Pons (tissue), 1 donor: ENCODE data around the gene ZBTB12.

Experiments
- DNase-seq: peaks from one replicate; pipeline ENCODE4 v3.0.0-alpha.2; 2016; ENCODE audit warnings: low spot score

The ZBTB12 gene

DNA sequence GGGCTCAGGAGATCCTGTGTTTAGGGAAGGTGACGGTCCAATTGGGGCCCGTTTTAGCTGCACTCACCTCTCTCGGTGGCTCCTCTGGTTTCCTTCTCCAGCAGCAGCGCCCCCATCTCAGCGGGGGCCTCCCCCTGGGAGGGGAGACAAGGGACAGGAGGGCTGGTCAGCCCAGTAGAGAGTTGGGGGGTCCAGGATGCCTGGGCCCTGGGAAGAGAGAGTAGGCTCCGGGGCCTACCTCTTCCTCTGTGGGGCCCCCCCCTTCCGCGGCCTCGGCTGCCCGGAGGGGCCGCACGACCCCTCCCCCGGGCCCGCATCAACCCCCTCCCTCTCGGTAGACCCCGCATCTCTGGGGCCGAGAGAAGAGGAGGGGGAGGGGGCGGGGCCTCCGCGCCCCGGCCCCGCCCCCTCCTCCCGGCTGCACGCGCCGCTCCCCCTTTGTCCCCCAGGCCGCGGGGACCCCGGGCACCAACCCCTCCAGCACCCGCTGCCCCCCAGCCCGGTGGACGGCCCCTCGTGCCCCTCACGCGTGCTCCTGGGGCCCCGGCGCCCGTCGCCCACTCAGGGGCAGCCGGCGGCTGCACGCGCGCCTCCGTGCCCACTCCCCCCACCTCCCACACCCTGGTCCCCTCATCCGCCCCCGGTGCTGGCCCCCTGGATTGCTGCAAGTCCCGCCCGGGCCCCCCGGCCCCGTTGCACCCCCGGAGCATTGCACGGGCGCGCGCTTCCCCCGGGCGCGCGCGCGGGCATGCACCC, 4.9 kb downstream of the ZBTB12 start:
- DNase-seq: no peak

DNA sequence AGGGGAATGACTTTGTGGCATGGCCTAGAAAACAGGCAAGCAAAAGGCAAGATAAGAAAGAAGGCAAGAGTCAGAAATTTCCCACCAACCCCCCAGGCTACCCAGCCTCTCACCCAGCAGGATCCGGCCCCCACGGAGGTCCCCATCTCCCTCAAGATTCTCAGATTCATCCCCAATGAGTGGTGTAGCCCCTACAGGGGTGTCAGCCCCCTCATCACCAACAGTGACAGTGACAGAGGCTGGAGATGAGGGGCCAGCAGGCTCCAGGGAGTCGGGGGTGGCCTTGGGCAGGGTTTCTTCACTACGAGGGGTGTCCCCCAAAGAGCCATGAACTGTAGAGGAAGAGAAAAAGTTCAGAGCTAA, 5.4 kb downstream of the ZBTB12 start:
- DNase-seq: no peak

DNA sequence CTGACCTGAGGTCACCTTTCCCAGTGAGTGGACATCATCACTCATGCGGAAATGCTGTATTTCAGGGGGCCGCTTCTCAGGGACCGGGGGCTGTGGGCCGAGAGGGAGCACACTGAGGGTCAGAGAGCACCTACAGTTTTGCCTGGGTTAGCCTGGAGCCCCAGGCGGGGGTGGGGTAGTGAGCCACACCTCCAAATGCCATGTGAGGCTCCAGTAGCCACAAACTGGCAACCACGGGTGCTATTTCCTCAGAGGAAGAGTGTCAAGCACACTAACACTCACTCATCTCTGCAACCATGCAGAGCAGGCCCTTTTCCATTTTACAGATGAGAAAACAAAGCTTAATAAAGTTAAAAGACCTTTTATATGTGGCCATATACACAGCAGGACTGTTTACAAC, 9.1 kb downstream of the ZBTB12 start:
- DNase-seq: no peak

DNA sequence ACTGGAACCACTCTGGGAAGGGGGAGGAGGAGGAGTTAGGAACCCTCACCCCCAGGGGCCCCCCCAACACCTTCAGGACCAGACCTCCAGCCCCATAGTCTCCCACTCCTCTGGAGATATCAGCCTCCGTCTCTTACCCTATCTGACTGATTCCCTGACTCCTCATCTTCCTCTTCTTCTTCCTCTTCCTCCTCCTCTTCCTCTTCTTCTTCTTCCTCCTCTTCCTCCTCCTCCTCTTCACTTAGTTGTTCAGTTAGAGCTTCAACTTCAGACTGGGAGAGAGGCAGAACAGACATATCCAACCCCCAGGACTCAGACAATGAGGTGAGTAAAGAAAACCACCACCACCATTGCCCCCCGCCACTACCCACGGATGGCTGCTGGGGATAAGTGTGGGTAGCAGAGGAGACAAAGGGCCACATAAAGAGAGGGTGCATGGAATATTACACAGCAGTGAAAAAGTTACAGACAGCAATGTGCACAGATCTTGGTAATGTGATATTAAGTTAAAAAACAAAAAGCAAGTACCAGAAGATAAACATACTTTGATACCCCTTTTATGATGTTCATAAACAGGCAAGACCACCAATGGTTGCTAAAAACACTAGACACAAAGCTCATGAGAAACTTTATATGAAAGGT, 12.4 kb downstream of the ZBTB12 start:
- no peak for DNase-seq

DNA sequence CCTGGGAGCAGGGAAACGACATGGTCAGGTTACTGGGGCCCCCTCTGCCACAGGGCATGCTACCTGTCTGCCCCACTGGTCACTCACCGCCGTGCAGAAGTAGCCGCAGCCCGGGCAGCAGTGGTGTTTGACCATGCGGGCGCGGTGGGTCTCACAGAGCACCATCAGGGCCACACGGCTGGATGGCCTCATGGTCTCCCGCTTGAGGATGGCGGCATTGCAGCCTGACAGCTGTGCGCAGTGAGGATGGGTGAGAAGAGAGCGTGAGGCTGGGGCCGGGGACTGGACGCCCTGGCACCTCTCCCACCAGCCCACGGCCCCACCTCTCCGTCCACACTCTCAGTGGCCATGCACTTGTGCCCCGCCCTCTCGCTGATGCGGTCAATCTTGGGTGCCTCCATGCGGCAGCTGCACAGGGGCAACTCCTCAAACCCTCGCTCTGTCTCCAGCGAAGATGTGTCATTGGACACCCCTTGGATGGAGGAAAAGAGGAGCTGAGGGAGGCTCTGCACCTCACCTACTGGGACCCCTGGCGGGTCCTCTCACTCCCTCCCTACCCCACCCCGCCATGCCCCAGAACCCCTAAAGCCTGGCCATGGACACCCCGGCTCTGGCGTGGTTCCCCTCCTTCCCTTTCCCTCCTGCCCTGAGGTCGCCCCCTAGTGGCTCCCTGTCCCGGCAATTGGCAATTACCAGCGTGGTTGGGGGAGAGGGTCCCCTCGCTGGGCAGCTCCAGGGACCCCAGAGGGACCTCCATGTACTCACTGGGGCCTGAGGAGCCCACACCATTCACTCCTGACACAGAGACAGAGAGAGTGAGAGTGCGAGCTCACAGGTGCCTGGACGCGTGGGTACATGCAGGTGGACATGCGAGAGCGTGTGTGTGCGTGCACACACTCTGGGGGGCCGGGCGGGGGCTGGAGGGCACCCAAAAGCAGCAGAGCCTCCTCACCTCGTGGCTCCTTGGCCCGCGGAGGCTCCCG, 13.3 kb downstream of the ZBTB12 start:
- no peak for DNase-seq

DNA sequence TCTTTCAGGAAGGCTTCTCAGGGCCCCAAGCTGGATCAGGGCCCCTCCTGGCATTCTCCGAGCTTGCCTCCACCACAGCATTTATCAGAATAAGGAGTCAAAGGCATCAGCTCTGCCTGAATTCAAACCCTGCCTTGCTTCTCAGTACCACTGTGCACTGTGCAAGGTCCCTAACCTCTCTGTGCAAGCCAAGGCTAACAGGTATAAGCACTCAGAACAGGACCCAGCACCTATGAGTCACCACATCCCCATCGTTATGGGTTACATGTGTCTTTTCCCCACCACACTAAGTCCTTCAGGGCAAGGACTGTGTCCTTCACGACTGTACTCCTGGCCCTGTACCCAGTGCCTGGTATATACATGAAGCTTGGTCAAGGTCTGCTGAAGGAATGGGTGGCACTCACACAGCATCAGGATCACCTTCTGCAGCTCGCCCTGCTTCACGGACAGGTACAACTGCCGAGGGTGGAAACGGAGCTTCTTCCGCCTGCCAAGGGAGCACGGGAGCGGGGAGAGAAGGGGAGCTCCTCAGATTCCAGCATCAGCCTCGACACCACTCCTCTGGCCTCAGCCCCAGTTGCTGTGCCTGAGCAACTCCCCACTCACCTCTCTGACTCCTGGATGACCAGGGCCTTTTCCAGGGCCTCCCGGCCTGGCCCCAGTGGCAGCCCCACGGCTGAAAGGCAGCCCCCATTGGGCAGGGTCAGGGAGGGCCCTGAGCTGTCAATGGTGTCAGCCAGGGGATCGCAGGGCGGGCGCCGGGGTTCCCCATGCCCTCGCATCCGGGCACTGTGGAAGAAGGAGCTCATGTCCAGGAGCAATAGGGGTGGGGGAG, 14.5 kb downstream of the ZBTB12 start:
- no peak for DNase-seq

DNA sequence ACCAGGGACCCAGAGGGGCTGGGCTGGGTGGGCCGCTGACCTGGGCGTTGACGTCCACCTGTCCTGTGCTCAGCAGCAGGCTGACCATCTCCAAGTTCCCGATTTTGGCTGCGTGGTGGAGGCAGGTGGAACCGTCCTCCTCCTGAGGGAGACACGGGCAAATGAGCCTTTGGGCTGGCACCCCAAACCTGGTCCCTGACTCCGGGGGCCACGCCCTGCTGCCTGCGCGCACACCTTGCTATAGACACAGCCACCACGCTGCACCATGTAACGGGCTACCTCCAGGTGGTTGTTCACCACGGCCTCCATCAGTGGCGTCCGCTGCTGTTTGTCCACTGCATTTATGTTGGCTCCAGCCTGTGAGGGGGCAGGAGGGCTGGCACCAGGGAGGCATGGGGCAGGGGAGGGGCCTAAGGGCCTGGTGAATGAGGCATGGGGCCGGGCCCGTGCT, 15.3 kb downstream of the ZBTB12 start:
- DNase-seq: no peak

DNA sequence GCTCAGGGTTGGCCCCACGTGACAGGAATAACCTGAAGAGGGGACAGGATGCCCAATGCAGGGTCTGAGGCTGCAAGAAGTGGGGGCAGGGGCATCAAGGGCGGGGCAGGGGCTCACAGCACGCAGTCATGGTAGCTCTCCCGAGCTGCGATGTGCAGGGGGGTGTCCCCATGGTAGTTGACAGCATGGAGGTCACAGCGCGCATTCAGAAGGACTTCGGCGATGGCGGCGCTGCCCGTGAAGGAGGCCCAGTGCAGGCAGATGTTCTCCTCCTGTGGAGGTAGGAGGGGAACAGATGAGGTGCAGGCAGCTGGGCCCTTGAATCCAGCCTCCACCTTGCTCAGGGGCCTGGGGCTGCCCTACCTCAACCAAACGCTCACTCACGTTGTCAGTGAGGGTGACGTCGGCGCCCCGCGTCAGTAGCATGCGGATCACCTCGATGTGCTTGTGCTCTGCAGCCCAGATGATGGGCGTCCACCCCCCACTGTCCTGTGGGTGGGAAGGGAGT, 17.3 kb downstream of the ZBTB12 start:
- DNase-seq: no peak

DNA sequence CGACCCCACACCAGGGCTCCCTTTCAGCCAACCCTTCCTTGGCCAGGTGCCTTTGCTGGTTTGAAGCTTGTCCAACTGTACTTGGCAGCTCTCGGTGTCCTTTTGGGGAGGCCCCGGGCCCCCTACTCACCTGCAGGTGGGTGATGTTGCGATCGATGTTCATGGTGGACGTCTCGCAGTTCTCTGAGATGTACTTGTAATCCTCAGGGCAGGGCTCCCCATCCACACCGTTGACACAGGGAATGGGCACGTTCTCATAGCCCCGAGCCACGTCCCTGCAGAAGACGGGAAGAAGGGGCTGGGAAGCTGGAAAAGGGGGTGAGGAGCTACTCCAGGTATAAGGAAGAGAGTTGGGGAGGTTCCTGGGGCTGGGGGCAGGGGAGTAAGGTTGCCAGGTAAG, 18.2 kb downstream of the ZBTB12 start:
- DNase-seq: no peak

DNA sequence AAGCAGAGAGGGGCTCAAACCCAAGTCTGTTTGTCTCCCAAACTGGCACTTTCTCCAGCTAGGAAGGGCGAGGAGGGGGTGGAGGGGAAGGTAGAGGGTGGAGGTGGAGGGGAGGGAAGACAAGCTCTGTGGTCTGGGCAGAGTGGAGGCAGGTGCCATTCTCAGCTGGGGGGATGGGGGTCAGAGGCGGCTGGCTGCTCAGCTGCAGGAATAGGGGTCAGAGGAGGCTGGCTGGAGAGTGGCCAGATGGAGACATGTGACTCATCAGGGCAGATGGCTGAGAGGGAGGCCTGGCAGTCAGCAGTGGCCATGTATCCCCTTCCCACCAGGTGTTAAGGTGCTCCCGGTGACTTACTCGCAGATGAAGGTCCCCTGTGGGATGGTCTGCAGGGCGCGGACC, 19.5 kb downstream of the ZBTB12 start:
- no peak for DNase-seq

DNA sequence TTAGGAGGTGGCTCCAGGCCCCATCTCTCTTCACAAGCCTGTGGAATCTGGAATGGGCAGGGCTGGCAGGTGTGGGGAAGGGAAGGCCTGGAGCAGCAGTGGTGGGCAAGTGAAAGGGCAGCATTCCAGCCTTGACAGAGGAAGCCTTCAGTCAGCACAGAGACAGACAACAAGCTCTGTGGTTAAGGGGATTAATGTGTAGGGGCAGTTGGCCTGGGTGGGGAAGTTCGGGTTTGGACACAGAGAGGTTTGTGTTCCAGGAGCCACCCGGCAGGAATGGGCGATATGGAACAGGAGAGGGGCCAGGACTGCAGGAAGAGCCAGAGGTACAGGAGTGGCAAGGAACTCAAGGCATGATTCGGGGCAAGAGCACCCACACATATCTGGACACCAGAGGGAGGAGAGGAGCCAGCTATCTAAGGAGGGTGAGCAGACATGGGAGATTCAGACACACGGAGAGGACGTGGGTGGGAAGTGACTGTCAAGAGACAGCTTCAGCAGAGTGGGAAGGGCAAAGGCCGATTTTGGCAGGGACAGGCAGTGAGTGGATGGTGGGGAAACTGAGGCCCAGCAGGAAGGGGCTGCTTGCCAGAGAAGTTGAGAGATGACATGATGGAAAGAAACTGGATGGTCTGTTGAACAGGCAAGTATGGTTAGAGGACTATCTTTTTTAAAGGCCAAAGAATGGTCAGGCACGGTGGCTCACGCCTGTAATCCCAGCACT, 20.6 kb downstream of the ZBTB12 start:
- DNase-seq: no peak

DNA sequence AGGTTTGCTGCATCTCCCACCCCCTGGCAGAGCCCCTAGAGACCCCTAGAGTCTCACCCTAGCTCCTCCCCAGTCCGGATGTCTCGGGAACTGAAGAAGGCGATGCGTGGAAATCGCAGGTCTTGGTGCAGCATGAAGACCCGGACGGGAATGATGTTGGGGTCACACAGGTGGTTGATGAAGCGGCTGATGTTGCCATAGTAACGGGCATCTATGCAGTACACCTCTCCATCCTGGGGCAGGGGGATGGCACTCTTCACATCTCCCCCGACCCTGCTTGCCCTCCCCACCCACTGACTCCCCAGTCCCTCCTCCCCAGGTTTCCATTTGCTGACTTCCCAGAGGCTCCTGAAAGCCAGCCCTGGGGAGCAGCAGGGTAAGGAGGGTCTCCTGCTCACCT, 21.3 kb downstream of the ZBTB12 start:
- DNase-seq: no peak

DNA sequence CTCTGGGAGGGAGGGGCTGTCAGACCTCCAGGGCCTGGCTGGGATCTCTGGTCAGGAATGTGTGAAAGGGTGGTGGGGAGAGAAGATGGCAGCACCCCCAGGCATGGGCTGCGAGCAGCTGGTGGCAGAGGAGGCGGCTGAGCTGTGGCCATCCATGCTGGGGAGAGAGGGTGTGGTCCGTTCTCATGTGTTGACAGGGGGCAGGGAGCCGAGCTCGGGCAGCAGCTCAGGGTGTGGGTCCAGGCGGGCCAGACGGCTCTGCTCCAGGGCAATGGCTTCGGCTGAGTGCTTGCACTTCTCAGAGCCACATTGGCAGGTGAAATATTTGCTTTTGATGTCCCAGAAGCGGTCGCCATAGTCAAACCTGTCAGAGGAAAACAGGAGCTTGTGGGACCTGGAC, 22.0 kb downstream of the ZBTB12 start:
- no peak for DNase-seq

DNA sequence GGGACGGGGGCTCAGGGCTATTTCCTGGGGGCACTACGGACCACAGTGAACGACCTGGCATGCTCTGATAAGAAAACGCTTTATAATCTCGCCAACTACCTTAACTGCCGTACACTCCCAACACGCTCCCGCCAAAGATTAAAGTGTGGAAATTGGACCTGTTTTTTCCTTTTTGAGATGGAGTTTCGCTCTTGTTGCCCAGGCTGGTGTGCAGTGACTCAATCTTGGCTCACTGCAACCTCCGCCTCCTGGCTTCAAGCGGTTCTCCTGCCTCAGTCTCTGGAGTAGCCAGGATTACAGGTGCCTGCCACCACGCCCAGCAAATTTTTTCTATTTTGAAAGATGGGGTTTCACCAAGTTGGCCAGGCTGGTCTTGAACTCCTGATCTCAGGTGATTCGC, 22.7 kb downstream of the ZBTB12 start:
- DNase-seq: no peak

DNA sequence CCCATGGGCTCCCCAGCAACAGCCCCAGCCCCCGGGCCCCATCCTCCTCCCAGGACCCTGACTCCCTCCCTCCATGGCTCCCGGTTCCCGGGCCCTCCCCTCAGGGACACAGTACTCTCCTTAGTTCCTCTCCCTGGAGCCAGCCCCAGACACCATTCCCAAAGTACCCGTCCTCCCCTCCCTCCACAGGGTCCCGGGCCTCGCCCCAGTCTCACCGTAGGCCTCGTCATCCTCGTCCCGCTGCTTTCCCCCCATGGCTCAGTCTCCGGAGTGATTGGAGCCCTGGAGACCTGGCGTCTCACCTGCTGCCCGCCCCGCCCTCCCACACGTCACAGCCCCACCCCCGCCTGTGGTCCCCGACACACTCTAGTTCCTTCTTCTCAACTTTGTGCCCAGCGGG, 23.2 kb downstream of the ZBTB12 start, which contains the start of gene SLC44A4:
Gene SLC44A4, minus strand, starts transcription at position 272 of the 400 bp plus-strand sequence. Its CDS starts 17 bp downstream, at position 255.
- no peak for DNase-seq

DNA sequence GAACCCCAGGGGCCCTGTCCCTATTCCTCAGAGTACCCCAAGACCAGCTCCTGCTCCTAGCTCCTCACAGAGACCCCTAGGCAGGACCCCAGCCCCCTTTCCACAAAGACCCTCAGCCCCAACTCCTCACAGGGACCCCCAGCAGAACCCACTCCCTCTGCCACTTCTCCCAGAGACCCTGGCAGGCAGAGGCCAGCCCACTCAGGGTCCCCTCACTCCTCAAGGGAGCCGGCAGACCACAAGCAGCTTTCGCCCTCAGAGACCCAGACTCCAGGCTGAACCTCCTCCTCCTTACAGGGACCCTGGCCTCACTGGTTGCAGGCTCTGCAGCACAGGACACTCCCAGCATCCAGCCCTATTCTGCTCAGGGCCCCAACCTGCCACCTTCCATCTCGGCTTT, 23.7 kb downstream of the ZBTB12 start:
- no peak for DNase-seq

DNA sequence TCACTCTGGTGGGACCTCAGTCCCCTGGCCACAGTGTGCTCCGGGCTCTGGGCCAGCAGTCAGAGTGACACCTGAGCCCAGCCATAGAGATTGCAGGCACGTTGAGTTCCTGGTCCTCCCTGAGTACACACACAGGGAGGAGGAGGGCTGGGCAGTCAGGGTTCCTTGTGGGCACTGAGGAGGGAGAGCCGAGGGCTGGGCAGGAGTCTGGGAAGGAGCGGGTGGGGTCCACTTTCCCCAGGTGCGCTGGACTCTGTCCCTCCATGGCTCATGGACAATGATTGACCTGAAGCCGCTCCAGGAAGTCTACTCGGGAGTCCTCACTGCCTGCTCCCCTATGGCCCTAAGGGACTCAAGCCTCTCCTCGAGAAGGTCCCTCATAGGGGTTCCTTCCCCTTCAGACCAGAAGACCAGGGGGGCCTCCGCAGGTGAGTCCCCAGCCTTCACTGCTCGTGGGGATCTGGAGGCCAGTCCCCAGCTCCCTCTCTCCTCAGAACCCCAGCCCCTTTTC, 24.2 kb downstream of the ZBTB12 start:
- no peak for DNase-seq

DNA sequence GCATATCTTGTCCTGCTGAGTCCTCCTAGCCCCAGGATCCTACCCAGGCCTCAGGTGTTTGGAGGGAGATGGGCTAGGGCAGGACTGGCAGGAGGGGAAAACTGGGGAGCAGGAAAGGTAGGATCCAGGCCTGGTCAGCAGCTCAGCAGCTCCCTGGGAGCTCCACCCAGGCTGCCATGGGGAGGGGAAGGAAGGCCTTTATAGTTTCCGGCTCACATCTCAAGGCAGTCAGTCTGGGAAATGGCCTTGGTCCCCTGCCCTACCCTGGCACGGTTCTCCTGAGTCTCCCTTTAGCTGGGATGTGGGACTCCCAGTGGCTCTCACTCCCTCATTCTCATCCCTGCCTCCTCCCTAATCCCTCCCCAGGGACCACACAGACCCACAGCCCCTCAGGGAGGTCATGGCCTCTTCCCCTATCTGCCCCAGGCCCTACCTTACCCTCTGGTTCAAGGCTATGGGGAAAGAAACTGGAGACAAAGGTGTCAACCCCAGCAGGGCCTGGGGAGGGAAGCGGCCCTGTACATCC, 24.7 kb downstream of the ZBTB12 start:
- DNase-seq: no peak

DNA sequence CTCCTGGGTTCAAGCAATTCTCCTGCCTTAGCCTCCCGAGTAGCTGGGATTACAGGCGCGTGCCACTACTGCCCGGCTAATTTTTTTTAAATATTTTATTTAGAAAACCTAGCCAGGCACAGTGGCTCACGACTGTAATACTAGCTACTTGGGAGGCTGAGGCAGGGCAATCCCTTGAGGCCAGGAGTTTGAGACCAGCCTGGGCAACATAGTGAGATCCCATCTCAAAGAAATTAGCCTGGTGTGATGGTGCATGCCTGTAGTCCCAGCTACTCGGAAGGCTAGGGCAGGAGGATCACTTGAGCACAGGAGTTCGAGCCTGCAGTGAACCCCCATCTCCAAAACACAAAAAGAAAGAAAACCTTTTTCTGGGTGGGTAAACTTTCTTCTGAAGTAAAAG, 25.5 kb downstream of the ZBTB12 start:
- no peak for DNase-seq

DNA sequence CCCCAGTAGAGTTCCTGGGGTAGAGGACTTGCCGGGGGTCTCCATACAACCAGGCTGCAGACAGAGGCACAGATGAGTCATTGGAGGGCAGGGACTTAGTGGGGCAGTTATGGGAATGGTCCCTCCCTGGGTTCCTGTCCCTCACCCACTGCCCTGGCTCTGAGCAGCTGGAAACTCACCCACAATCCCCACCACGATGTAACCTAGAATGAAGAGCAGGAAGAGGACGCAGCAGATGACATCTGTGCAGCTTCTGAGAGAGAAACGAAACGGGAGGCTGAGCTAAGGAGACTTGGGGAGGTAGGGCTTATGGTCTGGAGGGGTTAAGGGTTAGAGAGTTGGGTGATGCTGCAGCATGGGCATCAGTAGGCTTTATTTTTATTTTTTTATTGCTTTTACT, 26.0 kb downstream of the ZBTB12 start:
- DNase-seq: no peak
